Endothelial cell of umbilical vein (primary cell): ENCODE data around the gene JPT2. TPM values are rescaled to one million over a fixed set of nuclear protein-coding genes. Genes with fewer than 3 reads are reported as not detected.

Source experiments
- BruUV-seq: library from RNA; stranded (reverse); fragments of 400-500 nt; replicated peaks from 2 replicates; lab custom pipeline; 2021; lab: Mats Ljungman, UMichigan
- CTCF ChIA-PET: fragments of 300-600, 350-600 bp; sonication (Branson Sonifier 250); formaldehyde crosslinking; loops from one replicate; lab custom pipeline; 2021; ENCODE audit warnings: antibody characterized with exemption, inconsistent platforms; lab: Charles Lee
- POLR2A ChIA-PET: fragments of 300-600, 350-600 bp; sonication (Branson Sonifier 250); formaldehyde crosslinking; loops from one replicate; lab custom pipeline; 2021; ENCODE audit warnings: antibody characterized with exemption, inconsistent platforms; lab: Charles Lee
- DNase-seq: peaks from one replicate; pipeline ENCODE4 v3.0.0-alpha.2; 2011; ENCODE audit warnings: low read depth, low spot score
- FAIRE-seq: peaks from 2 replicates; lab custom pipeline; 2011; peaks lifted over from hg19 to GRCh38; lab: Jason Lieb, UNC
- H2AFZ ChIP-seq: 2 replicates; pipeline ENCODE4 v1.6.0; 2012; ENCODE audit warnings: low read depth, low read length, control low read depth, inconsistent platforms
- H3K27ac ChIP-seq: 2 replicates; pipeline ENCODE4 v1.5.1; 2011; ENCODE audit warnings: low read depth, mild to moderate bottlenecking, control low read depth, low read length, moderate library complexity; ENCODE audit not compliant: insufficient read depth
- H3K27me3 ChIP-seq, 2 experiments: 2 replicates each; pipeline versions ENCODE4 v1.6.0 to v1.6.1; 2011; ENCODE audit warnings: low read length in 2 of 2, mixed read lengths in 1 of 2; ENCODE audit not compliant: control insufficient read depth in 2 of 2, insufficient read depth in 2 of 2
- H3K36me3 ChIP-seq, 2 experiments: 2 replicates in 1 of 2; 3 replicates in 1 of 2; pipeline ENCODE4 v1.5.1; 2011; ENCODE audit warnings: low read length in 2 of 2, mild to moderate bottlenecking in 1 of 2, moderate library complexity in 1 of 2; ENCODE audit not compliant: control insufficient read depth in 2 of 2, insufficient read depth in 2 of 2; ENCODE audit errors: extremely low read depth in 1 of 2
- H3K4me1 ChIP-seq: 3 replicates; pipeline ENCODE4 v1.5.1; 2011; ENCODE audit warnings: mild to moderate bottlenecking, low read length; ENCODE audit not compliant: control insufficient read depth, insufficient read depth; ENCODE audit errors: extremely low read depth
- H3K4me2 ChIP-seq: 2 replicates; pipeline ENCODE4 v1.6.1; 2011; ENCODE audit warnings: low read length, control low read depth, mixed read lengths; ENCODE audit not compliant: insufficient read depth
- H3K4me3 ChIP-seq, 3 experiments: fragments of 200-600 bp in 1 of 3; sonication (generic), shearing (Covaris generic) in 1 of 3; replicated peaks in 1 of 3; 2 replicates each; pipeline ENCODE4 v1.5.1; 2011 to 2016; ENCODE audit warnings: control low read depth in 3 of 3, low read length in 3 of 3, mild to moderate bottlenecking in 2 of 3, inconsistent platforms in 1 of 3, low read depth in 1 of 3, moderate library complexity in 1 of 3; ENCODE audit not compliant: insufficient read depth in 1 of 3
- H3K79me2 ChIP-seq: 2 replicates; pipeline ENCODE4 v1.6.0; 2012; ENCODE audit warnings: low read length, inconsistent platforms; ENCODE audit not compliant: control insufficient read depth, insufficient read depth
- H3K9ac ChIP-seq: replicated peaks from 2 replicates; pipeline ENCODE3; 2011; ENCODE audit warnings: low read length, control low read depth; ENCODE audit not compliant: insufficient read depth; ENCODE audit errors: extremely low read depth
- H3K9me1 ChIP-seq: replicated peaks from 3 replicates; pipeline ENCODE4 v1.6.0; 2011; ENCODE audit warnings: mild to moderate bottlenecking, low read length; ENCODE audit not compliant: control insufficient read depth, insufficient read depth; ENCODE audit errors: extremely low read depth
- H3K9me3 ChIP-seq: replicated peaks from 2 replicates; pipeline ENCODE4 v1.5.1; 2012; ENCODE audit warnings: low read length, inconsistent platforms; ENCODE audit not compliant: control insufficient read depth, insufficient read depth
- H4K20me1 ChIP-seq: replicated peaks from 2 replicates; pipeline ENCODE3; 2011; ENCODE audit warnings: mild to moderate bottlenecking, low read length; ENCODE audit not compliant: control insufficient read depth, insufficient read depth; ENCODE audit errors: extremely low read depth
- EZH2 ChIP-seq: IDR thresholded peaks from 2 replicates; pipeline ENCODE4 v1.6.1; 2012; ENCODE audit warnings: borderline replicate concordance, low read depth, mild to moderate bottlenecking, moderate library complexity, low read length, inconsistent platforms; ENCODE audit not compliant: severe bottlenecking
- FOS ChIP-seq: IDR thresholded peaks from 2 replicates; pipeline ENCODE4 v1.6.1; 2011; ENCODE audit warnings: mild to moderate bottlenecking, low read length, moderate library complexity, borderline replicate concordance; ENCODE audit not compliant: insufficient read depth
- GATA2 ChIP-seq: IDR thresholded peaks from 2 replicates; pipeline ENCODE4 v1.7.0; 2011; ENCODE audit warnings: low read depth, mild to moderate bottlenecking, moderate library complexity, mixed read lengths, low read length; ENCODE audit not compliant: insufficient read length, insufficient read depth
- JUN ChIP-seq: IDR thresholded peaks from 2 replicates; pipeline ENCODE4 v1.6.1; 2011; ENCODE audit warnings: borderline replicate concordance, low read depth; ENCODE audit not compliant: insufficient read length, insufficient read depth
- MYC ChIP-seq: IDR thresholded peaks from one replicate; pipeline ENCODE4 v1.6.1; 2011; ENCODE audit warnings: mild to moderate bottlenecking, low read depth, low read length
- POLR2A ChIP-seq: IDR thresholded peaks from 2 replicates; pipeline ENCODE4 v1.6.1; 2012; ENCODE audit warnings: low read depth, mild to moderate bottlenecking, control low read depth, low read length
- POLR2AphosphoS5 ChIP-seq: IDR thresholded peaks from 2 replicates; pipeline ENCODE4 v1.6.1; 2012; ENCODE audit warnings: low read depth, mild to moderate bottlenecking, control low read depth, low read length, moderate library complexity; ENCODE audit not compliant: insufficient read depth
- dilution Hi-C: fragments of 300-500 bp; cut with MboI; formaldehyde crosslinking; loops from one replicate; pipeline ENCODE4 v1.15.0; 2019; ENCODE audit warnings: low sequenced_read_pairs; ENCODE audit not compliant: extremely low pct_ligation_motif_present
- intact Hi-C: fragments of 100-400 bp; cut with micrococcal nuclease; formaldehyde crosslinking; loops from one replicate; pipeline ENCODE4 v1.10.0; 2022
- polyA plus RNA-seq, 4 experiments: library from polyadenylated mRNA; depleted of rRNA in 3 of 4; stranded (reverse) in 3 of 4; unstranded in 1 of 4; fragments of >200 nt; gene quantifications; 2 replicates each; pipeline versions ENCODE4 v1.2.1 to v1.2.3, GENCODE V29; 2011 to 2012; ENCODE audit warnings: missing spikeins in 1 of 4
- total RNA-seq: library from RNA; stranded (reverse); gene quantifications from 2 replicates; pipeline ENCODE4 v1.2.3, GENCODE V29; 2021
- TF ChIP-seq, protein P1 (sequence below): IDR thresholded peaks from 2 replicates; pipeline ENCODE4 v1.6.1; 2011; ENCODE audit not compliant: insufficient read depth, insufficient read length
- TF ChIP-seq, protein P2 (sequence below), 2 donors: IDR thresholded peaks; 1 replicate in 1 of 2; 2 replicates in 1 of 2; pipeline ENCODE4 v1.5.1; 2011; ENCODE audit warnings: low read length in 2 of 2, mild to moderate bottlenecking in 2 of 2, moderate library complexity in 2 of 2, control low read depth in 1 of 2, inconsistent platforms in 1 of 2, low read depth in 1 of 2; ENCODE audit not compliant: insufficient read depth in 1 of 2; ENCODE audit errors: extremely low read depth in 1 of 2

JPT2 gene
- total and polyA plus RNA-seq, 2 donors (not counting 3 experiments of a cell fraction or from before 2014, with no cell fraction given): 35.8 to 93.3 TPM

DNA sequence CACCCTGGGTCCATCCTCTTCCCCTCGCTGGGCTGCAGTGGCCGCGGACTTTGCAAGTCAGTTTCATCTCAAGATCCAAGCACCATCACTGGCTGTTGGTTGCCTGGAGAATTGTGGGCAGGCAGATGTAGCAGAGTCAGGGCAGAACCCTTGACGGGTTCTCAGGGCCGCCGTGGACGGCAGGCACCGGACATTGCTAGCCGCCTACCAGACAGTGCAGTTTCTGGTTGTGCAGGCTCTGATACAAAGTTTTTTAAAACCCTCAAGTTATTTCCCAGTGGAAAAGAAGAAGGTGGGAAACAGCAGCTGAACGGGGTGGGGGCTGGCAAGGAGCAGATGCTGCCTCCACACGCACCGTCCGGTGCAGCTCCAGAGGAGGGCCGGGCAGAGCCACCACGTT, 31.3 kb downstream of the JPT2 start:
- Histone ChIP-seq H3K9ac (no peak overlapping the region), H3K9me1 (no peaks in the 10 kb centered on the region), H3K4me2 (no peak overlapping the region), H3K4me1 (peaks cover 12% of the 10 kb centered on the region), H3K9me3 (no peaks in the 10 kb centered on the region), H4K20me1 (no peaks in the 10 kb centered on the region), H2AFZ (no peak overlapping the region), H3K79me2 (peaks cover 73% of the 10 kb centered on the region), H3K27me3 (no peaks in the 10 kb centered on the region), H3K27ac (no peak overlapping the region), H3K4me3 (no peak overlapping the region), H3K36me3 (no peaks in the 10 kb centered on the region)
- POLR2A ChIA-PET: no interaction called here
- no TSS peak for BruUV-seq
- FAIRE-seq (no peak), DNase-seq (no peak)
- CTCF ChIA-PET: interaction anchor here (1.5 kb wide), 1 partner anchor 215 kb away, joined by 3 read pairs; no protein-coding TSS in a partner anchor
- intact Hi-C loops: loop anchor here (5.0 to 10.0 kb wide), 3 partner anchors 217 to 332 kb away; partner anchors contain the start of genes TELO2 and UQCC4
- TF ChIP-seq, protein P1, sequence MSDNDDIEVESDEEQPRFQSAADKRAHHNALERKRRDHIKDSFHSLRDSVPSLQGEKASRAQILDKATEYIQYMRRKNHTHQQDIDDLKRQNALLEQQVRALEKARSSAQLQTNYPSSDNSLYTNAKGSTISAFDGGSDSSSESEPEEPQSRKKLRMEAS: no peak
- dilution Hi-C loops: no loop called here

DNA sequence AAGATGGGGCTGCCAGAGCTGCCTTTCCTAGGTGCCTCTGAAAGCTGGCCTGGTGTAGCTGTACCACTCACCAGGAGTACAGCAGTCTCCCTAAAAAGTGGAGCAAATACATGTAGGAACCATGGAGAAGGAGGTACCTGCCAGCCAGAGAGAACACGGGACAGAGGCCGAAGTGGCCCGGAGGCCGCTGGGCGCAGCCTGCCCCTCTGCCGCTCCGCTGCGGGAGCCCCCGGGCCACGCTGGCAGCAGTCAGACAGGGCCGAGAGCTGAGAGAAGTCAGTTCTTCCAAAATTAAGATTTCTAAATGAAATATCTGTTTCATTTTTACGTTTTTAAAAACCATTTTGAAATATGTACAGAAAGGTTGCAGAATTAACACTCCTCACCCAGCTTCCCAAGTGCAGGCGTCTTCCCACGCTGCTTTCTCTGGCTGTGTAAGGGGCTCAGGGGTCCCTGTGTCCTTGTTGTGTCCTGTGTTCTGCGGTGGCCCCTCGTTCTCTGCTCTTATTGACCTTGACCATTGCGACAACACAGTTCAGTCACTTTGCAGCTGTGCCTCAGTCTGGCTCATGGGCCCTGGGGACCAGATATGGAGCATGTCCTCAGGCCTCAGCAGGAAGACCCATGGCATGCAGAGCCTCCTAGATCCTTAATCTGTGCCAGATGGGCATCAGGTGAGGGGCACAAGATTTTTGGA, 32.9 kb downstream of the JPT2 start:
- no peak for FAIRE-seq

More for the DNA sequence above, 32.9 kb downstream of the JPT2 start:
- H3K9me1 ChIP-seq: no peaks in the 10 kb centered on the region
- intact Hi-C loops (no loop called here), dilution Hi-C loops (no loop called here)
- H3K4me3 ChIP-seq: no peak overlapping the region
- H3K4me1 ChIP-seq: peaks cover 8% of the 10 kb centered on the region
- no peak overlapping the region for H3K4me2 ChIP-seq
- no peak overlapping the region for H2AFZ ChIP-seq
- no TSS peak for BruUV-seq
- no peaks in the 10 kb centered on the region for H4K20me1 ChIP-seq
- H3K27me3 ChIP-seq: no peaks in the 10 kb centered on the region
- DNase-seq: no peak
- no peaks in the 10 kb centered on the region for H3K9me3 ChIP-seq
- H3K36me3 ChIP-seq: no peaks in the 10 kb centered on the region
- H3K79me2 ChIP-seq: peaks cover 84% of the 10 kb centered on the region
- no peak for TF ChIP-seq MYC
- TF ChIP-seq POLR2A: no peak
- TF ChIP-seq JUN: no peak
- TF ChIP-seq, protein P2, sequence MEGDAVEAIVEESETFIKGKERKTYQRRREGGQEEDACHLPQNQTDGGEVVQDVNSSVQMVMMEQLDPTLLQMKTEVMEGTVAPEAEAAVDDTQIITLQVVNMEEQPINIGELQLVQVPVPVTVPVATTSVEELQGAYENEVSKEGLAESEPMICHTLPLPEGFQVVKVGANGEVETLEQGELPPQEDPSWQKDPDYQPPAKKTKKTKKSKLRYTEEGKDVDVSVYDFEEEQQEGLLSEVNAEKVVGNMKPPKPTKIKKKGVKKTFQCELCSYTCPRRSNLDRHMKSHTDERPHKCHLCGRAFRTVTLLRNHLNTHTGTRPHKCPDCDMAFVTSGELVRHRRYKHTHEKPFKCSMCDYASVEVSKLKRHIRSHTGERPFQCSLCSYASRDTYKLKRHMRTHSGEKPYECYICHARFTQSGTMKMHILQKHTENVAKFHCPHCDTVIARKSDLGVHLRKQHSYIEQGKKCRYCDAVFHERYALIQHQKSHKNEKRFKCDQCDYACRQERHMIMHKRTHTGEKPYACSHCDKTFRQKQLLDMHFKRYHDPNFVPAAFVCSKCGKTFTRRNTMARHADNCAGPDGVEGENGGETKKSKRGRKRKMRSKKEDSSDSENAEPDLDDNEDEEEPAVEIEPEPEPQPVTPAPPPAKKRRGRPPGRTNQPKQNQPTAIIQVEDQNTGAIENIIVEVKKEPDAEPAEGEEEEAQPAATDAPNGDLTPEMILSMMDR (IDR thresholded peaks at IDR 0.05; ENCODE audit: extremely low read depth in 1 of 2, insufficient read depth in 1 of 2, low read depth in 1 of 2, low read length in 2 of 2): no peak
- TF ChIP-seq EZH2: no peak
- TF ChIP-seq GATA2: no peak
- TF ChIP-seq FOS: no peak
- TF ChIP-seq POLR2AphosphoS5: no peak
- TF ChIP-seq, protein P1: no peak
- CTCF ChIA-PET: no interaction called here
- POLR2A ChIA-PET: no interaction called here
- H3K27ac ChIP-seq: no peak overlapping the region
- no peak overlapping the region for H3K9ac ChIP-seq
